ENCODE measurements around the gene UTF1. TPM values are rescaled to one million over a fixed set of nuclear protein-coding genes. Genes with fewer than 3 reads are reported as not detected.

UTF1 gene
- total RNA-seq, 2 experiments from 2014 or later, result not detected

- Histone ChIP-seq H3K4me3 (ENCODE audit: low read depth, low read length, poor library complexity, severe bottlenecking) (no peak overlapping the region), H3K9me3 (ENCODE audit: low read length) (no peaks in the 10 kb centered on the region), H2AFZ (ENCODE audit: low read length) (no peak overlapping the region), H4K20me1 (ENCODE audit: insufficient read depth, low read length) (no peaks in the 10 kb centered on the region), H3K9me2 (ENCODE audit: insufficient read depth, low read length) (no peaks in the 10 kb centered on the region), H3K36me3 (ENCODE audit: insufficient read depth, low read length) (peaks cover 9% of the 10 kb centered on the region; the same call in 1 of the 2 replicates), H3K4me1 (ENCODE audit: insufficient read depth, low read length, poor library complexity, severe bottlenecking) (peaks cover 47% of the 10 kb centered on the region), H3K79me2 (ENCODE audit: insufficient read depth, low read depth, low read length) (no peaks in the 10 kb centered on the region), H3K27ac (ENCODE audit: low read depth, low read length, poor library complexity, severe bottlenecking) (peak overlapping the region; percentile 53), H3K4me2 (ENCODE audit: low read length) (peak overlapping the region; percentile 33; the same call in 1 of the 2 replicates)
- ChIA-PET POLR2A (no interaction called here), CTCF (ENCODE audit: unreplicated experiment) (no interaction called here)
- TF ChIP-seq CTCF (conservative IDR thresholded peaks at IDR 0.05; ENCODE audit: low read length) (no peak), EZH2phosphoT487 (IDR thresholded peaks at IDR 0.05; ENCODE audit: borderline replicate concordance, low read depth, low read length) (no peak)
- no TSS peak for BruUV-seq (replicated peaks)
- DNase-seq (ENCODE audit: low spot score), result peak; percentile 73
- intact Hi-C loops (cut with micrococcal nuclease; ENCODE audit: unreplicated experiment), result loop anchor here (5.0 kb wide), 1 partner anchor 136 kb away; no protein-coding TSS in a partner anchor
Measured at GRCh38 chr10:133278577-133279265, 48.7 kb downstream of the UTF1 start.

GRCh38 chr10:133279326-133280226, 49.6 kb downstream of the UTF1 start:
- H3K4me3 ChIP-seq (ENCODE audit: low read depth, low read length, poor library complexity, severe bottlenecking), result no peak overlapping the region
- intact Hi-C loops (cut with micrococcal nuclease; ENCODE audit: unreplicated experiment), result loop anchor here (5.0 kb wide), 1 partner anchor 137 kb away; no protein-coding TSS in a partner anchor

More at GRCh38 chr10:133279326-133280226, 49.6 kb downstream of the UTF1 start:
- Histone ChIP-seq H3K4me1 (ENCODE audit: insufficient read depth, low read length, poor library complexity, severe bottlenecking) (peaks cover 45% of the 10 kb centered on the region), H3K27ac (ENCODE audit: low read depth, low read length, poor library complexity, severe bottlenecking) (no peak overlapping the region), H3K36me3 (ENCODE audit: insufficient read depth, low read length) (peaks cover 18% of the 10 kb centered on the region; the same call in 1 of the 2 replicates), H3K9me3 (ENCODE audit: low read length) (no peaks in the 10 kb centered on the region), H3K4me2 (ENCODE audit: low read length) (no peak overlapping the region), H3K79me2 (ENCODE audit: insufficient read depth, low read depth, low read length) (no peaks in the 10 kb centered on the region), H3K9me2 (ENCODE audit: insufficient read depth, low read length) (no peaks in the 10 kb centered on the region), H2AFZ (ENCODE audit: low read length) (no peak overlapping the region), H4K20me1 (ENCODE audit: insufficient read depth, low read length) (no peaks in the 10 kb centered on the region)
- TF ChIP-seq EZH2phosphoT487 (IDR thresholded peaks at IDR 0.05; ENCODE audit: borderline replicate concordance, low read depth, low read length) (no peak), CTCF (conservative IDR thresholded peaks at IDR 0.05; ENCODE audit: low read length) (no peak)
- no peak for DNase-seq (ENCODE audit: low spot score)
- ChIA-PET CTCF (ENCODE audit: unreplicated experiment) (interaction anchor here (0.6 kb wide), 1 partner anchor 25 kb away, joined by 3 read pairs; no protein-coding TSS in a partner anchor), POLR2A (no interaction called here)
- BruUV-seq (replicated peaks), result no TSS peak

Data from OCI-LY7 (cell line).